ENCODE results near the gene KLB. TPM values are rescaled to one million over a fixed set of nuclear protein-coding genes. Genes with fewer than 3 reads are reported as not detected.
A peak's percentile ranks its signal among the peaks of the same experiment; 100 is the strongest.

Gene KLB
- total RNA-seq, 4 donors from 2014 or later: under 0.01 TPM; not detected in 3

DNA sequence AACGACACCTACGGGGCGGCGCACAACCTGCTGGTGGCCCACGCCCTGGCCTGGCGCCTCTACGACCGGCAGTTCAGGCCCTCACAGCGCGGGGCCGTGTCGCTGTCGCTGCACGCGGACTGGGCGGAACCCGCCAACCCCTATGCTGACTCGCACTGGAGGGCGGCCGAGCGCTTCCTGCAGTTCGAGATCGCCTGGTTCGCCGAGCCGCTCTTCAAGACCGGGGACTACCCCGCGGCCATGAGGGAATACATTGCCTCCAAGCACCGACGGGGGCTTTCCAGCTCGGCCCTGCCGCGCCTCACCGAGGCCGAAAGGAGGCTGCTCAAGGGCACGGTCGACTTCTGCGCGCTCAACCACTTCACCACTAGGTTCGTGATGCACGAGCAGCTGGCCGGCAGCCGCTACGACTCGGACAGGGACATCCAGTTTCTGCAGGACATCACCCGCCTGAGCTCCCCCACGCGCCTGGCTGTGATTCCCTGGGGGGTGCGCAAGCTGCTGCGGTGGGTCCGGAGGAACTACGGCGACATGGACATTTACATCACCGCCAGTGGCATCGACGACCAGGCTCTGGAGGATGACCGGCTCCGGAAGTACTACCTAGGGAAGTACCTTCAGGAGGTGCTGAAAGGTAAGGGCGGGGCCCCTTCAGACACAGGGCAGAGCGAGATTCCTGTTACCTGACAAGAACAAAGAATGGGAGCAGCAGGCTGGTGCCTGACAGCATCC, 40.3 kb downstream of the KLB start:
- Histone ChIP-seq H3K36me3 (peaks cover 0 to 28% (median 14%) of the 10 kb centered on the region in 4 donors), H3K27ac (replicated peaks in 1 of 4) (peak overlapping the region in 1 of 4 donors; percentile 12), H3K4me3 (peak overlapping the region; percentile 48 to 58 (median 50)), H3K9me3 (no peaks in the 10 kb centered on the region), H3K27me3 (no peaks in the 10 kb centered on the region), H3K4me1 (peaks cover 9 to 16% (median 15%) of the 10 kb centered on the region in 4 donors)
- TF ChIP-seq POLR2AphosphoS5 (IDR thresholded peaks at IDR 0.05) (peak; percentile 27 to 29), EP300 (IDR thresholded peaks at IDR 0.05) (no peak)
- TF ChIP-seq, protein P1, sequence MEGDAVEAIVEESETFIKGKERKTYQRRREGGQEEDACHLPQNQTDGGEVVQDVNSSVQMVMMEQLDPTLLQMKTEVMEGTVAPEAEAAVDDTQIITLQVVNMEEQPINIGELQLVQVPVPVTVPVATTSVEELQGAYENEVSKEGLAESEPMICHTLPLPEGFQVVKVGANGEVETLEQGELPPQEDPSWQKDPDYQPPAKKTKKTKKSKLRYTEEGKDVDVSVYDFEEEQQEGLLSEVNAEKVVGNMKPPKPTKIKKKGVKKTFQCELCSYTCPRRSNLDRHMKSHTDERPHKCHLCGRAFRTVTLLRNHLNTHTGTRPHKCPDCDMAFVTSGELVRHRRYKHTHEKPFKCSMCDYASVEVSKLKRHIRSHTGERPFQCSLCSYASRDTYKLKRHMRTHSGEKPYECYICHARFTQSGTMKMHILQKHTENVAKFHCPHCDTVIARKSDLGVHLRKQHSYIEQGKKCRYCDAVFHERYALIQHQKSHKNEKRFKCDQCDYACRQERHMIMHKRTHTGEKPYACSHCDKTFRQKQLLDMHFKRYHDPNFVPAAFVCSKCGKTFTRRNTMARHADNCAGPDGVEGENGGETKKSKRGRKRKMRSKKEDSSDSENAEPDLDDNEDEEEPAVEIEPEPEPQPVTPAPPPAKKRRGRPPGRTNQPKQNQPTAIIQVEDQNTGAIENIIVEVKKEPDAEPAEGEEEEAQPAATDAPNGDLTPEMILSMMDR (IDR thresholded peaks at IDR 0.05): peak in 1 of 3 experiments; percentile 36
- intact Hi-C loops (cut with DNase I): no loop called here
- no peak for DNase-seq (ENCODE audit: extremely low spot score)
- WGBS: 3% methylated on average over 22 of the region's 61 CpGs

DNA sequence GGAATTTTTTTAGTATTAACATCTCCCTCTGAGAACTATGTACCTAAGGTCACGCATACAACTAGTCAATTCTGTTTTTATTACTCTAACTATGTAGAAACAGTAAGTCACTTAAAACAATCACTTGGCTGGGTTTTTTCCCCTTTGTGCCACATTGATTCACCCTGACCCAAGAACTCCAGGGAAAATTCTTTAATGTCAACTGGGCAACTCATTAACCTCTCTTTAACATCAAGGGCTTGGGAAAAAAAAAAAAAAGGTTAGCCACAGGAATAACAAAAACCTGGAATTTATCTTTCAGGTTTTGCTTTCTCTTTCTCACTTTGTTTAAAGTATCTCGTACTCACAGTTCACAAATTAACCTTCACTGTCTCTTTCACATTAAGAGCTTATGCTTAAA, 43.9 kb downstream of the KLB start:
- Histone ChIP-seq H3K4me1 (peaks cover 9 to 30% (median 22%) of the 10 kb centered on the region in 4 donors), H3K27me3 (no peaks in the 10 kb centered on the region), H3K27ac (replicated peaks in 1 of 4) (peak overlapping the region in 1 of 4 donors; percentile 21), H3K9me3 (no peaks in the 10 kb centered on the region), H3K36me3 (peaks cover 27 to 64% (median 50%) of the 10 kb centered on the region in 4 donors), H3K4me3 (no peak overlapping the region)
- intact Hi-C loops (cut with DNase I): loop anchor here (10.0 kb wide), 1 partner anchor 604 kb away; the partner anchor contains the start of gene N4BP2
- TF ChIP-seq, protein P1 (IDR thresholded peaks at IDR 0.05): no peak
- no peak for TF ChIP-seq POLR2A (IDR thresholded peaks at IDR 0.05; ENCODE audit: low read depth)
- no peak for TF ChIP-seq POLR2AphosphoS5 (IDR thresholded peaks at IDR 0.05)
- no peak for TF ChIP-seq EP300 (IDR thresholded peaks at IDR 0.05)
- 41% methylated on average over 2 of the region's 2 CpGs for WGBS
- no peak for DNase-seq (ENCODE audit: extremely low spot score)

DNA sequence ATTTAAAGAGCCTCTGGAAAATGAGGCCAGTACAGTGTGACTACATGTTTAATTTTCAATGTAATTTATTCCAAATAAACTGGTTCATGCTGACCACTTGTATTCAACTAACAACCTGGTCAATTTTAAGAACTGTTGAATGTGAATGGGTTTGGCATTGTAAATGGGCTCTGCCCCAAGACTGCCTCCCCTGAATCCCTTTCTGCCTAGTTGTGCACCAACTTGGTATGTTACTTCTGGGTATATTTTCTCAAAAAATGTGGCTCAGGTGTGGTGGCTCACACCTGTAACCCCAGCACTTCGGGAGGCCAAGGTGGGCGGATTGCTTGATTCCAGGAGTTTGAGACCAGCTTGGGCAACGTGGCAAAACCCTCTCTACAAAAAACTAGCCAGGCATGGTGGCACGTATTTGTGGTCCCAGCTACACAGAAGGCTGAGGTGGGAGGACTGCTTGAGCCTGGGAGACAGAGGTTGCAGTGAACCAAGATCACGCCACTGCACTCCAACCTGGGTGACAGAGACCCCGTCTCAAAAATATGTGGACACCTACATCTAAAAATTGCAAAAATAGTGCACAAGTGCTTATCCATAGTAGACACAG, 44.8 kb downstream of the KLB start:
- H3K27ac ChIP-seq (replicated peaks in 1 of 4): no peak overlapping the region
- no peaks in the 10 kb centered on the region for H3K9me3 ChIP-seq
- intact Hi-C loops (cut with DNase I): loop anchor here (10.0 kb wide), 1 partner anchor 603 kb away; the partner anchor contains the start of gene N4BP2
- TF ChIP-seq POLR2AphosphoS5 (IDR thresholded peaks at IDR 0.05): peak in 1 of 2 donors; percentile 7
- TF ChIP-seq, protein P1 (IDR thresholded peaks at IDR 0.05): no peak
- TF ChIP-seq POLR2A (IDR thresholded peaks at IDR 0.05; ENCODE audit: low read depth): no peak
- TF ChIP-seq EP300 (IDR thresholded peaks at IDR 0.05): no peak
- no peak overlapping the region for H3K4me3 ChIP-seq
- DNase-seq (ENCODE audit: extremely low spot score): no peak
- H3K4me1 ChIP-seq: peaks cover 12 to 36% (median 30%) of the 10 kb centered on the region in 4 donors
- no peaks in the 10 kb centered on the region for H3K27me3 ChIP-seq
- WGBS: 91% methylated on average over 6 of the region's 6 CpGs
- H3K36me3 ChIP-seq: peaks cover 36 to 73% (median 59%) of the 10 kb centered on the region in 4 donors

DNA sequence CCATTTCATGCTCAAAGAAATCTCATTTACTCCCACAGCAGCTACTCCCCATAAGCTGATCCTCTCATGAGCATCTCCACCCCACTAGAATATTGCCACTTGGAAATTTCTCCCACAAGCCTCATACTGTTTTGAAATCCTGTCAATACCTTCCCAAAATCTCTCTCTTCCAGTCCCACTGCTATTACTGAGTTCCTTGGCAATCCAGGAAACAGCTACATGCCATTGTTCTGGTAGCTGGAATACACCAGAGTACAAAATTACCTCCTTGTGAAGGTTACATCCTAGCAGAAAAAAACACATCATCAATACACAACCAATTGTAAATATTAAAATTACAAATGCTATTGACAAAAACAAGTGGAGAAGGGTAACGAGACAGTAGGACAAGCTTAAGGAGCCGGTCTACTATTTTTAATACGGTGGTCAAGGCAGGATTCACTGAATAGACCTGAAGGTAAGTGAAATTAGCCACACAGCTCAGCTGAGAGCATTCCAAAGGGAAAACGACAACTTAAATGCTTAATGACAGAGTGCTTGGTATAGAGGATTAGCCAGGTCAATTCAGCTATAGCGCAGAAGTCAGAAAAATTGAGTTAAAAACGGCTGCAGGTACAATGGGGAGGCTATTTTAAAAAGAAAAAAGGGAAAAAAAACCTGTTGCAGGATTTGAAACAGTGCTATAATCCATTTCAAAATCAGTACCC, 45.6 kb downstream of the KLB start:
- DNase-seq (ENCODE audit: extremely low spot score): no peak
- no peaks in the 10 kb centered on the region for H3K9me3 ChIP-seq
- H3K4me3 ChIP-seq: no peak overlapping the region
- peaks cover 43 to 81% (median 67%) of the 10 kb centered on the region in 4 donors for H3K36me3 ChIP-seq
- peaks cover 12 to 36% (median 30%) of the 10 kb centered on the region in 4 donors for H3K4me1 ChIP-seq
- intact Hi-C loops (cut with DNase I): loop anchor here (10.0 kb wide), 1 partner anchor 602 kb away; the partner anchor contains the start of gene N4BP2
- TF ChIP-seq POLR2AphosphoS5 (IDR thresholded peaks at IDR 0.05) (no peak), EP300 (IDR thresholded peaks at IDR 0.05) (no peak), POLR2A (IDR thresholded peaks at IDR 0.05; ENCODE audit: low read depth) (no peak)
- TF ChIP-seq, protein P1 (IDR thresholded peaks at IDR 0.05): no peak
- no peaks in the 10 kb centered on the region for H3K27me3 ChIP-seq
- no peak overlapping the region for H3K27ac ChIP-seq (replicated peaks in 1 of 4)
- 84% methylated on average over 6 of the region's 6 CpGs for WGBS
